Activated T-helper 17 cell treated with anti-CD3 and anti-CD28 coated beads, Interleukin-2, amount 50 U/mL, for 72 hours (primary cell): ENCODE data around the gene SETD4. TPM values are rescaled to one million over a fixed set of nuclear protein-coding genes. Genes with fewer than 3 reads are reported as not detected.

Source experiments
- ATAC-seq: fragments of 150-1000 bp; cut with Tn5 transposase; replicated peaks from 2 replicates; pipeline ENCODE4 v1.10.0; 2021; ENCODE audit warnings: mild to moderate bottlenecking, moderate library complexity
- H3K27ac Mint-ChIP-seq: one replicate; pipeline ENCODE4 v1.8.0; 2022; ENCODE audit warnings: mixed read lengths
- H3K27me3 Mint-ChIP-seq: one replicate; pipeline ENCODE4 v1.8.0; 2022; ENCODE audit warnings: mixed read lengths
- H3K36me3 Mint-ChIP-seq: one replicate; pipeline ENCODE4 v1.8.0; 2022; ENCODE audit warnings: low read depth, mild to moderate bottlenecking, mixed read lengths
- H3K4me1 Mint-ChIP-seq: one replicate; pipeline ENCODE4 v1.8.0; 2022; ENCODE audit warnings: mixed read lengths
- H3K4me3 Mint-ChIP-seq: one replicate; pipeline ENCODE4 v1.8.0; 2022; ENCODE audit warnings: mild to moderate bottlenecking, mixed read lengths
- H3K9me3 Mint-ChIP-seq: one replicate; pipeline ENCODE4 v1.8.0; 2022; ENCODE audit warnings: mixed read lengths
- total RNA-seq, 2 donors: library from RNA; stranded (reverse); gene quantifications; one replicate each; pipeline ENCODE4 v1.2.3, GENCODE V29; 2022

Gene SETD4
- total RNA-seq, 2 donors from 2014 or later = 12.0 to 21.5 TPM

DNA sequence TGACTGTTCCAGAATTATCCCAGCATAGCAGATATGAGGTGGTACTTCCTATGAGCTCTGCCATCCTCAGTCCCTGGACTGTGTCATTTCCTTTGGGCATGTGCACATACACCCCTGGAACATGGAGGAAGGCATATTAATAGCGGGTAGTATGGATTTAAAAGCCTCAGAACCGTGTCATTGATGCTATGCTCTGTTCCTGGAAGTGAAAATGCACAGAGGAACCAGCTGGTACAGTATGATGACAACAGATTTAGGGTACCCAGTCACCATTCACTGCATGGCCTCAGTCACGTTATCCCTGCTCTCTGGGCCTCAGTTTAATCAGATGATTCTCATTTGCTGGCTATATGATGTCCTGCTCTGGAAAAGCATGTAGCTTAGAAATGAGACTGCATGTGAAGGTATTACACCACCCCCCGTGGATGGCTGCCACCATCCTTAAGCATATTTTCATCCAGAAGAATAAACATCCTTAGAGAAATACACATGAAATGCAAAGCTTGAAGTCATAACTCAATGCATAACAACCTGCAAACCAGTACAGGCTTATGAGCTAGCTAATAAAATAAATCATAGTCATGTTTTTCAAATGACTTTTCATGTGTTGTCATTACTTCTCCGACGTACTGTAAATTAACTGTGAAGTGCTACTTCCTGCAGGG, 37.8 kb downstream of the SETD4 start:
- H3K9me3 Mint-ChIP-seq = peaks cover 4% of the 10 kb centered on the region
- H3K27ac Mint-ChIP-seq = no peak overlapping the region
- no peaks in the 10 kb centered on the region for H3K4me1 Mint-ChIP-seq
- H3K27me3 Mint-ChIP-seq = no peaks in the 10 kb centered on the region
- no peak for ATAC-seq
- H3K36me3 Mint-ChIP-seq = no peaks in the 10 kb centered on the region
- H3K4me3 Mint-ChIP-seq = no peak overlapping the region

DNA sequence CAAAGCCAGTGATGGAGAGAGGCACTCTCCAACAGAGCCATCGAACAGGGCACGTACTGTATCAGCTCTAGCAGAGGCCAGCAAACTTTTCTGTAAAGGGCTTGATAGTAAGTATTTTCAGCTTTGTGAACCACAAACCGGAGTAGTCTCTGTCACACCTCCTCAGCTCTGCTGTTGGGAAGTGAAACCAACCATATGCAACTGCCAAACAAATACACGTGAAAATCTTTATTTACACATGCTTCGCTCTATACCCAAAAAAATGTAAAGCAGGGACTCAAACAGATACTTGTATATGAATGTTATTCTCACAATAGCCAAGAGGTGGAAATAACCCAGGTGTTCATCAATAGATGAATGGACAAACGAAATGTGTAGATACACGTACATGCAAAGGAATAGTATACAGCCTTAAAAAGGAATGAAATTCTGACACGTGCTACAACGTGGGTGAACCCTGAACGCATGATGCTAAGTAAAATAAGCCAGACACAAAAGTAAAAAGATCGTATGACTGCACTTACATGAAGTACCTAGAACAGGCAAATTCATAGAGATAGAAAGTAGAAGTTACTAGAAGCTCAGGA, 39.0 kb downstream of the SETD4 start:
- H3K36me3 Mint-ChIP-seq = no peaks in the 10 kb centered on the region
- peaks cover 3% of the 10 kb centered on the region for H3K27me3 Mint-ChIP-seq
- no peak overlapping the region for H3K4me3 Mint-ChIP-seq
- H3K4me1 Mint-ChIP-seq = no peaks in the 10 kb centered on the region
- H3K9me3 Mint-ChIP-seq = peaks cover 4% of the 10 kb centered on the region
- H3K27ac Mint-ChIP-seq = no peak overlapping the region
- no peak for ATAC-seq

- H3K9me3 Mint-ChIP-seq = no peaks in the 10 kb centered on the region
- no peak overlapping the region for H3K4me3 Mint-ChIP-seq
- H3K27ac Mint-ChIP-seq = no peak overlapping the region
- peaks cover 21% of the 10 kb centered on the region for H3K27me3 Mint-ChIP-seq
- ATAC-seq = no peak
- no peaks in the 10 kb centered on the region for H3K4me1 Mint-ChIP-seq
- no peaks in the 10 kb centered on the region for H3K36me3 Mint-ChIP-seq
Observed at GRCh38 chr21:36015045-36015444, 45.3 kb downstream of the SETD4 start.

GRCh38 chr21:36010801-36011200, 49.5 kb downstream of the SETD4 start:
- ATAC-seq = no peak
- no peaks in the 10 kb centered on the region for H3K9me3 Mint-ChIP-seq
- H3K4me3 Mint-ChIP-seq = no peak overlapping the region
- H3K4me1 Mint-ChIP-seq = no peaks in the 10 kb centered on the region
- H3K27ac Mint-ChIP-seq = no peak overlapping the region
- peaks cover 19% of the 10 kb centered on the region for H3K27me3 Mint-ChIP-seq
- H3K36me3 Mint-ChIP-seq = no peaks in the 10 kb centered on the region

DNA sequence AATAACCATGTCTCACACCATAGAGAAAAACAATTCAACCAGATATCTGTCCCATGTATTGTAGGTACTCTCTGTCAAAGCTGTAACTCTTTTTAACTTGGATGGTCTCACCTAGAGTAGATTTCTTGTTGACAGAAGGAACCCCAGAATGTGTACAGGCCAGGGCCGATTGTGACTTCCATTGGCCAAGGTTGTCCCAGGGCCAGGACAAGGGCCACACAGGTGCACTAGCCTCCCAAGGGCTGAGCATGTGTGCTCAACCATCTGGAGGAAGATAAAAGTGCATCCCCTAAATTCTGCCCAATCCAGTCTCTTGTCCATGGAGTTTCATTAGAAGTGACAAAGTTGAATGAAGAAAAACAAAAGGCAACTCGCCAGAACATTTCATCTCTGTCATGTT, 51.8 kb downstream of the SETD4 start:
- Mint-ChIP-seq H3K36me3 (no peaks in the 10 kb centered on the region), H3K4me1 (no peaks in the 10 kb centered on the region), H3K4me3 (no peak overlapping the region), H3K27ac (no peak overlapping the region), H3K9me3 (no peaks in the 10 kb centered on the region), H3K27me3 (peaks cover 14% of the 10 kb centered on the region)
- ATAC-seq = no peak

DNA sequence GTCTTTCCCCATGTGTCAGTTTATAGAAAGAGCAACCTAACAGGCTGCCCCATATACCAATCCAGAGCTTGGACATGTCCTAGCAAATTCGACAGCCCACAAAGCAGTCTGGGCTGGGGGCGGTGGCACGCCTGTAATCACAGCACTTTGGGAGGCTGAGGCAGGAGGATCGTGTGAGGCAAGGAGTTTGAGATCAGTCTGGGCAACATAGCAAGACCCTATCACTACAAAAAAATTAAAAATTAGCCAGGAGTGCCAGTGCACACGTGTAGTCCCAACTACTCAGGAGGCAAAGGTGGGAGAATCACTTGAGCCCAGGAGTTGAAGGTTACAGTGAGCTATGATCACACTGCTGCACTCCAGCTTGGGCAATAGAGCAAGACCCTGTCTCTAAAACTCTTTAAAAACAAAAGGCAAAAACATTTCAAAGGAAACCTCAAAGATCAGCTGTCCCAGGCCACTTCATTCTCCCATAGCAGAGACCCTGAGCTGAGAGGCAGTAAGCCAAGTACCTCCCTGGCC, 54.4 kb downstream of the SETD4 start:
- Mint-ChIP-seq H3K27me3 (peaks cover 15% of the 10 kb centered on the region), H3K36me3 (no peaks in the 10 kb centered on the region), H3K4me1 (no peaks in the 10 kb centered on the region), H3K9me3 (no peaks in the 10 kb centered on the region), H3K27ac (no peak overlapping the region), H3K4me3 (no peak overlapping the region)
- ATAC-seq = no peak

- Mint-ChIP-seq H3K36me3 (no peaks in the 10 kb centered on the region), H3K27ac (no peak overlapping the region), H3K4me3 (no peak overlapping the region), H3K27me3 (peaks cover 19% of the 10 kb centered on the region), H3K9me3 (no peaks in the 10 kb centered on the region), H3K4me1 (no peaks in the 10 kb centered on the region)
- ATAC-seq = no peak
Observed at GRCh38 chr21:36005018-36005417, 55.3 kb downstream of the SETD4 start.

- Mint-ChIP-seq H3K4me3 (no peak overlapping the region), H3K9me3 (no peaks in the 10 kb centered on the region), H3K36me3 (no peaks in the 10 kb centered on the region), H3K27ac (no peak overlapping the region), H3K27me3 (peaks cover 24% of the 10 kb centered on the region), H3K4me1 (no peaks in the 10 kb centered on the region)
- no peak for ATAC-seq
Observed at GRCh38 chr21:36004441-36004840, 55.9 kb downstream of the SETD4 start.

GRCh38 chr21:36003776-36004175, 56.5 kb downstream of the SETD4 start:
- Mint-ChIP-seq H3K27me3 (peaks cover 29% of the 10 kb centered on the region), H3K4me1 (no peaks in the 10 kb centered on the region), H3K4me3 (no peak overlapping the region), H3K27ac (no peak overlapping the region), H3K36me3 (no peaks in the 10 kb centered on the region), H3K9me3 (no peaks in the 10 kb centered on the region)
- no peak for ATAC-seq

GRCh38 chr21:35996217-35996616, 64.1 kb downstream of the SETD4 start:
- Mint-ChIP-seq H3K27me3 (peaks cover 23% of the 10 kb centered on the region), H3K9me3 (no peaks in the 10 kb centered on the region), H3K4me3 (no peak overlapping the region), H3K27ac (no peak overlapping the region), H3K4me1 (no peaks in the 10 kb centered on the region), H3K36me3 (no peaks in the 10 kb centered on the region)
- no peak for ATAC-seq

DNA sequence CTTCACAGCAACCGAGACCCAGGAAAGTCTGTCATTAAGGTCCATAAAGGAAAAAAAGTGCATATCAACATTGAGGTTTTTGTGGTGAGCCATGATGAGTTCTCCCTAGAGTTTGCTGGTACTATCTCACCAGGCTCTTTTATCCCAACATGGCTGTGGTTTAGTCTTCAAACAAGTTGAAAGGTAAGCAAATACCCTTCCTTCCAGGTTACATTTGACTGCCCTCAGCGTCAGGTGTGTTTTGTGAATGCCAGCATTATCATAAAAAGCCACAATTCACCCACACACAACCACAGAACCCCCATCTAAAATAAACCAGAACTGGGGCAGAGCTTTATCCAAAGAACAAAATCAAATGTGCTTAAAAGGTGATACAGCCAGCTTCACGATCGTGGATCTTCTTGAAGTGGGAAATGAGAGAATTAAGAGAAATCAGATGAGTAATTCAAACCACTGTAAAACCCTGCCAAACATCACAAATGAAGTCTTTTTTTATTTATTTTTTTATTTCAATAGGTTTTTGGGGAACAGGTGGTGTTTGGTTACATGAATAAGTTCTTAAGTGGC, 64.7 kb downstream of the SETD4 start:
- ATAC-seq = peak; percentile 26
- H3K27ac Mint-ChIP-seq = no peak overlapping the region
- no peaks in the 10 kb centered on the region for H3K9me3 Mint-ChIP-seq
- no peak overlapping the region for H3K4me3 Mint-ChIP-seq
- H3K36me3 Mint-ChIP-seq = no peaks in the 10 kb centered on the region
- peaks cover 22% of the 10 kb centered on the region for H3K27me3 Mint-ChIP-seq
- no peaks in the 10 kb centered on the region for H3K4me1 Mint-ChIP-seq

DNA sequence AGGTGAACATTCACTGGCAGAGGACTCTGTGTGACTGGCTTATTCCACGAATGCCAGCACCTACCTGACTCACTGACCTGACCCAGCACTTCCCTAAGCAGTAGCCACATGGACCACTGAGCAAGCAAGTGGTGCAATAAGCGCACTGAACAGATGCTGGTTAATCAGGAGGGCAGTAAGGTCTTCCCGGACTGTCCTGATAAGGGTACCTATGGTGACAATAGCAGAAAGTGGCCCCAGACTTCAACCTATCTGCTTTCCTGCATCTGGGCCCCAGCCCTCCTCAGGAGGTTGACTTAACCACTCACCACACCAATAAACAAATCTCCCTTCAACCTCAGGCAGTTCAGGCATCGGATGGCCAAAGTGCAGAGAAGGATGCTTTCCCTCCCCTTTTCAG, 65.7 kb downstream of the SETD4 start:
- no peaks in the 10 kb centered on the region for H3K4me1 Mint-ChIP-seq
- H3K4me3 Mint-ChIP-seq = no peak overlapping the region
- no peak overlapping the region for H3K27ac Mint-ChIP-seq
- H3K36me3 Mint-ChIP-seq = no peaks in the 10 kb centered on the region
- ATAC-seq = no peak
- peaks cover 19% of the 10 kb centered on the region for H3K27me3 Mint-ChIP-seq
- no peaks in the 10 kb centered on the region for H3K9me3 Mint-ChIP-seq

DNA sequence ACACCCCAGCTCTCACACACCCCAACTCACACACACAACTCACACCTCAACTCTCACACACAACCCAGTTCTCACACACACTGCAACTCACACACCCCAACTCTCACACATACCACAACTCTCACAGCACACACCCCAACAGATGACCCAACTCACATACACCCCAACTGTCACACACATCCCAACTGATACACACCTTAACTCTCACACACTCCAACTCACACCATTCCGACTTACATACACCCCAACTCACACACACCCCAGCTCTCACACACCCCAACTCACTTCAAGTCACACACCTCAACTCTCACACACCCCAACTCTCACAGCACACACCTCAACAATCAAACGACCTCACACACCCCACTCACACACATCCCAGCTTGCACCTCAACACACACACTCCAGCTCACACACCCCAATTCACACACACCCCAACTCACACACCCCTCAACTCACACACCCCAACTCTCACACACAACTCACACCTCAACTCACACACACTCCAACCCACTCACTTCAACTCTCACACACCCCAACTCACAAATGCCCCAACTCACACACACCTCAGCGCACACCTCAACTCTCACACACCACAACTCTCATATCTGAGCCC, 66.3 kb downstream of the SETD4 start:
- no peaks in the 10 kb centered on the region for H3K9me3 Mint-ChIP-seq
- peaks cover 18% of the 10 kb centered on the region for H3K27me3 Mint-ChIP-seq
- no peak overlapping the region for H3K27ac Mint-ChIP-seq
- no peaks in the 10 kb centered on the region for H3K4me1 Mint-ChIP-seq
- no peak for ATAC-seq
- H3K36me3 Mint-ChIP-seq = no peaks in the 10 kb centered on the region
- no peak overlapping the region for H3K4me3 Mint-ChIP-seq

- Mint-ChIP-seq H3K27me3 (peaks cover 15% of the 10 kb centered on the region), H3K36me3 (no peaks in the 10 kb centered on the region)
- ATAC-seq = no peak
Observed at GRCh38 chr21:35991131-35991530, 69.2 kb downstream of the SETD4 start.

DNA sequence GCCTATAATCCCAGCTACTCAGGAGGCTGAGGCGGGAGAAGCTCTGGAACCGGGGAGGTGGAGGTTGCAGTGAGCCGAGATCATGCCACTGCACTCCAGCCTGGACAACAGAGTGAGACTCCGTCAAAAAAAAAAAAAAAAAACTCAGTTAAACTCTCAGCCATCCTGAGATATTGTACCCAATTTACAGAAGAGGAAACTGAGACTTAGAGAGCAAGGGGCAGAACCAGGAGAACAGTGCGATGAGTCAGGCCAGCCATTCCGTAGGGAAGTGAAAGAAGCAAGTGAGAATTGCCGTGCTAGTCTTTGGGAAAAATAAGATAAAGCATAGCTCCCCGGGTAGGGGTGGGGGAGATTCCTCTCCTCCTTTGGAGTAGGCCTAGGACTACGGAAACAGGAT, 69.7 kb downstream of the SETD4 start:
- no peaks in the 10 kb centered on the region for H3K9me3 Mint-ChIP-seq
- H3K27me3 Mint-ChIP-seq = peaks cover 17% of the 10 kb centered on the region
- H3K36me3 Mint-ChIP-seq = no peaks in the 10 kb centered on the region
- no peak overlapping the region for H3K4me3 Mint-ChIP-seq
- H3K27ac Mint-ChIP-seq = no peak overlapping the region
- no peaks in the 10 kb centered on the region for H3K4me1 Mint-ChIP-seq
- no peak for ATAC-seq

More at GRCh38 chr21:35991131-35991530, 69.2 kb downstream of the SETD4 start:
- Mint-ChIP-seq H3K9me3 (no peaks in the 10 kb centered on the region), H3K4me1 (no peaks in the 10 kb centered on the region), H3K4me3 (no peak overlapping the region), H3K27ac (no peak overlapping the region)
